Measurements from ENCODE around the gene MAZ.

MAZ gene

GRCh38 chr16:29809850-29810698 lies 3.7 kb downstream of the MAZ start:
- DNase-seq: no peak

- DNase-seq: no peak
These were observed 4.4 kb downstream of the MAZ start for GRCh38 chr16:29810699-29811169.

DNA sequence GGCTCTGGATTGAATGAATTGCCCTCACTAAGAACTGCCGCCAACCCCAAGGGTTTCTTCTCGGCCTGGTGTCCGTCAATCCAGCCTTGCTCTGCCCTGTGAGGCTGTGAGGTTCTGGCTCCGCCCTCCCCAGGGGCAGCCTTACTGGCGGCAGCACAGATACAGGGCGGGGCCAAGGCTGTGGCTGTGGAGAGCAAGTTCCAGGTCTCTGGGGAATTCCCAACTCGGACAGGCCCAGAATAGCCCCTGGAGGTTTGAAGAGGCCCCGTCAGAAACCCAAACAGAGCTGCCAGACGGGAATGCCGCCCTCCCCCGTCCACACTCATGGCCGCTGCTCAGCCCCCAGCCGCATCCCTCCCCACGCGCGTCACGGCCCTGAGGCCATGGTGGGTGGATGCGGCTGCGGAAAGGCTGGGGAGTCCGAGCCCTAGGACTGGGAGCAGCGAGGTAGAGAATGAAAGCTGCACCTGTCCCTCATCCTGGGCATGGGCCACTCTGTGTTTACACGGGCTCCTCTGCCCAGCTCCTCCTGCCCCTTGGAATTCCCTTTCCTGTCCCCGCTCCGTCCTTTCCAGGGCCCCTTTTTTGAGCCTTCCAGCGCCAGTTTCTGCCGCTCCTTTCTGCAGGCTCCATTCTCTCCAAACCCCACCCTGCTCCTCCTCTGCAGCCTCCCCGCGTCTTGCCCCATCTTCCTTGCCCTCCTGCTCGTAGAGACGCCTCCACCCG lies 5.0 kb downstream of the MAZ start:
- peak; percentile 91 for DNase-seq

DNA sequence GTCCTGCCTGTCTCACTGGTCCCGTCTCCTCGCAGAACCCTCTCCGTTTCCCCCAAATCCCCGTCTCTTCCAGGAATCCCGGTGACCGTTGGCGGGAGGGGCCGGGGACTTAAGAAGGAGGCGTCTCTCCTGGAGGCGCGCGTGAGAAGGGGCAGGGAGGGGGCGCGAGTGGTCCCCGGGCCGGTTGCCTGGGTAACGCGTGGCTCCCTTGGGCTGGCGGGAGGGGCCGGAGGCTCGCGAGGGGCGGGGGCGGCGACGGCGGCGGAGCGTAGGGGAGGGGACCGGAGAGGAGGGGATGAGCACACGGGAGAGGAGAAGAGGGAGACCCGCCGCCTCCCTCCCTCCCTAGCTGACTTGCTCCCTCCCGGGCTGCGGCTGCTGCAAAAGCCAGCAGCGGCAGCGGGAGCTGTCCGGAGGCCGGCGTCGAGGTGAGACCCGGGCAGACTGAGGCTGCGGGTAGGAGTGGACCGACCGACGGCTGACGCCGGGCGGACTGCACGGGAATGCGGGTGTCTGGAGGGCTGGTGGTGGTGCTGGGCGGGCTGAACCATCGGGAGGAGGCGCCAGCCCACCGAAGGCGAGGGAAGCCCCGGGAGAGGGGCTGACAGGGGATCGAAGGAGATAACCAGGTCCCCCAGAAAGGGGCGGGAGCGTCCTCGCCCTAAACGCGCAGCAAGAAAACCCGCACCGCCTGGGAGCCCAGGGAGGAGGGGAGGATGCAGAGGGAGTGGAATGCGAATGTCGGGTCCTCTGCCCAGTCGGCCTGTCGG lies 5.8 kb downstream of the MAZ start, which contains the start of gene PRRT2:
PRRT2 (plus strand) TSS at position 298 of the 770 bp plus-strand sequence. CDS start 862 bp downstream, outside the sequence.
- peak; percentile 59 for DNase-seq

- no peak for DNase-seq
These were observed 6.7 kb downstream of the MAZ start for GRCh38 chr16:29812754-29813643.

GRCh38 chr16:29813644-29814562 lies 7.6 kb downstream of the MAZ start:
- no peak for DNase-seq

GRCh38 chr16:29814592-29814991 lies 8.3 kb downstream of the MAZ start:
- DNase-seq: no peak

DNA sequence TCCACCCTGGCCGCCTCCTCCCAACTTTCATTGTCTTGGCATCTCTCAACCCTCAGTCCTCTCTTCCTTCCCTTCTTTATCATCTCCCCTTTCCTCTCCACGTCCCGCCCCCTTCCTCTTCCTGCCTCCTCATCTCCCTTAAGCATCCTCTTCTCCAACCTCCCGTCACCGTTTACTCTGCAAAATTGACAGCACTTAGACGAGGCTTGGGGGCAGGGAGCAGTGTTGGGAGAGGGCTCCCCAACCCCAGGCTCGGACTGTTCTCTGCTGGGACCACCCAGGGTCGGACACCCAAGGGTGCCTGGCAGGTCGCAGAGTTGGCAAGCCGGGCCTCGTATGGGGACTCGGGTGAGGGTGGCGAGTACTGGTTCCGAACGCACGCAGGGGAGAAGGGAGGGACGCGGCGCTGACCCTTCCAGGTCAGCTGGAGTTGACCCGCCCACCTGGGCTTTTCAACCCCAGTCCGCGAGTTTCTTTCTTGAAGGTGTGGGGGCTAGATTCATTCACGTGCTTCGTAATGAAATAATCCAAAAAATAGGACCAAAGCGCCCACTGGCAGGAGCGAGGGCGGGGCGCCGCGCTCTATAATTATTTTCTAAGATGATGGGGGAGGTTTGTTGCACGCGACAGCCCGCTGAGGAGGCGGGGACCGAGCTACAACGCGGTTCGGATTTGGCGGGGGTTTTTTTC lies 8.8 kb downstream of the MAZ start:
- no peak for DNase-seq

GRCh38 chr16:29815793-29816693 lies 9.7 kb downstream of the MAZ start, which contains the start of gene PAGR1:
TSS of gene PAGR1 (plus strand) at chr16:29816152. CDS start at chr16:29816526, 374 bp downstream.
- DNase-seq: peak; percentile 99

- peak; percentile 30 for DNase-seq
These were observed 10.5 kb downstream of the MAZ start for GRCh38 chr16:29816694-29817441.

DNA sequence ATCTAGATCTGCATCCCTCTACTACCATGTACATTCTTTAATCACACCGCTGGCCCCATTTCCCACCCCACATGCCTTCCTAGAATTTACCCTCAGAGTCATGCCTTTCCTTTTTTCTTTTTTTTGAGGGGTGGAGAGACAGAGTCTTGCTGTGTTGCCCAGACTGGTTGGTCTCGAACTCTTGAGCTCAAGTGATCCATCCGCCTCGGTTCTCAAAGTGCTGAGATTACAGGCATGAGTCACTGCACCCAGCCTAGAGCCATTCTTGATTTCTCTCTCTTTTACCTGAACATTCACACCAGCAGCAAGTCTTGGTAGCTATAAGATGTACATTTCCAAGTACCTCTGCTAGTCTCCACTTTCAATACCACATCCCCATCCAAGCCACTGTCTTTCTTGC lies 11.8 kb downstream of the MAZ start:
- no peak for DNase-seq

GRCh38 chr16:29819506-29819905 lies 13.2 kb downstream of the MAZ start:
- no peak for DNase-seq

- peak; percentile 39 for DNase-seq
These were observed 14.0 kb downstream of the MAZ start, which contains the start of gene MVP for GRCh38 chr16:29820271-29820701. TSS of gene MVP (plus strand) at chr16:29820462. CDS start at chr16:29830550, 10,088 bp downstream.

DNA sequence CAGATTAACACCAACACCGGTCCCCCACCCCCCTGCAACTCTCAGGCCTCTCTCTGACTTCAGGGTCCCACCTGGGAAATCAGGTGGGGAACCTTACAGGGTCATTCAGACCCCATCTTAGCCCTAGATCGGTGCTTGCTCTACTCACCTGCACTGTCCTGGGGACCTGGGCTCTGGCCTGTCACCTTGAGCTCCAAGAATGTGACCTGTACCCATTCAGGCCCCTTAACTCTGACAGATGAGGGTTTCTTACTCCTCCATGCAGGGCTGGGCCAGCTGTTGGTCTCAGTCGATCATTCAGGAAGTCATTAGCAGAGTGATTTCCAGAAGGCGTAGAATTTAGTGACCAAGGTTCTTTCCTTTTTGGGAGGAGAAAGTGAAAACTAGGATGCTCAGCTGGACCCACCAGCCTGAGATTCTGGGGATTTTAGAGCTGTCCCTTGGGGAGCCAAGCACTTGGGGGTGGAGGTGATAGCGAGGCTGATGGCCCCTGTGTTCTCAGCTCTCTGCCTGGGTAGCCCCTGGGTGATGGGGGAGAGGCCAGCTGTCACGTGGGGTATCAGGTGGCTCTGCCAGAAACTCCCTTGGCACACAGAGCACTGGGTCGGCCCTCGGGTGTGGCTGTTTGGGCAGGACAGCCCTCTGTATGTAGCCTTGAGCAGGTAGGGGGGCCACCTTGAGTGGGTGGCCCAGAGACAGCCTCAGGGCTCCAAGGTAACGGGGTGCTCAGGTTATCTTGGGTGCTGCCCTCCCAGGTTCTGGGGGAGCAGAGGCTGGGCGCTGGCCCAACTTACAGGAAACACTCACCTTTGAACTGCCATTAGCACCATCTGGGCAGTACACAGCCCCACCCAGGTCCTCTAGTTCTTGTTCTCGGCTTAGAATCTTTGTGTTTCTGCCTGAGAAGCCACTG lies 14.7 kb downstream of the MAZ start:
- no peak for DNase-seq

- no peak for DNase-seq
These were observed 15.3 kb downstream of the MAZ start for GRCh38 chr16:29821643-29822115.

DNA sequence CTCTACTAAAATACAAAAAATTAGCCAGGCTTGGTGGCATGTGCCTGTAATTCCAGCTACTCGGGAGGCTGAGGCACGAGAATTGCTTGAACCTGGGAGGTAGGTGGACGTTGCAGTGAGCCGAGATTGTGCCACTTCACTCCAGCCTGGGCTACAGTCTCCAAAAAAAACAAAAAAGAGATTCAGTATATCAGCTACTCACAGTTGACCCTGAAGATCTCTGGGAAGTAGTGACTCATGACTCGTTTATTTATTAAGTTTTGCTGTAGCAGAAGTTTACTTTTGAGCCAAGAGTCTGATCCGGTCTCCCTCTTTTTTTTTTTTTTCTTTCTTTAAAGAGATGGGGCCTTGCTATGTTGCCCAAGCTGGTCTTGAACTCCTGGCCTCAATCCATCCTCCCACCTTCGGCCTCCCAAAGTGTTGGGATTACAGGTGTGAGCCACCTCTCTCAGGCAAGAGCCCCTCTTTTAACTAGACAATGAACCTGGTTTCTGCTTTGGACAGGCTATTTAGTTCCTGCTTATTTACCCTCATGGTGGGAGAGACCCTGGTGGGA lies 18.3 kb downstream of the MAZ start:
- no peak for DNase-seq
